GM19463 (cell line): ENCODE results near the gene WDR35.
"Not testable (repeated sequence)": the region's sequence is repeated elsewhere in the genome, so short reads cannot be mapped to it uniquely, and the experiment has no call there.

Experiments
- ATAC-seq: cut with Tn5 transposase; IDR thresholded peaks from one replicate; pipeline ENCODE4 v1.9.1; 2021; ENCODE audit warnings: mild to moderate bottlenecking, moderate library complexity; ENCODE audit not compliant: unreplicated experiment

Gene WDR35

DNA sequence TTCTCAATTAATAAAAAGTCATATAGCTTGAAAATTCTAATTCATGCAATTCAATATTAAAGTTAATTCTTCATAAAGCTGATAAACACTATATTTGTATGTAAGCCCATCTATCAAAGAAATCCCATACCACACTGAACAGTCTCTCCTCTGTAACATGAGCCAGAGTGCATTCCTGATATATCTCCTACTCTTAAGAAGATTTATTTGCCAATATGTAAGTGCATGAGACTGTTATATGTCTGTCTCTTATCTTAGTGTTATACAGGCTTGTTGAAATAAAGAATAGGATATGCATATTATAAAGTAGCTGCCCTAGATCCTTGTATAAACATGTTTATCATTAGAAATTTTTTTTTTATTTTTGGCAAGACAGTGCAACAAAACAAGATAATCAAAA lies 47.7 kb downstream of the WDR35 start:
- ATAC-seq, result no peak

DNA sequence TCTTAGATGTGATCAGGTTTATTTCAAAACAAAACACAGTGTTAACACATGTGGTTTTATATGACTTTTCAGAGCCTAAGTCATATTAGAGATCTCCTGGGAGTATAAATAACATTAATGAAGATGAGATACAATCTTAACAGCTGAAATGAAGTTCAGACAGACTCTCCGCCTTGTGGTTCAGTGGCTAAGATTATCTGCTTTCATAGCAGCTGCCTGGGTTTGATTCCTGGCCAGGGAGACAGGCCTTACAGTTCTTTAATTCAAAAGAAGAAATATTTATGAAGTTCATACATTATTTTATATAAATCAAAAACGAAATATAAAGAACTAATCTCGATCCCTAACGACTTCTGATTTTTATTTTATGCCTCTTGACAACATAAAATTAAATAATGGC lies 52.9 kb downstream of the WDR35 start:
- no peak for ATAC-seq

DNA sequence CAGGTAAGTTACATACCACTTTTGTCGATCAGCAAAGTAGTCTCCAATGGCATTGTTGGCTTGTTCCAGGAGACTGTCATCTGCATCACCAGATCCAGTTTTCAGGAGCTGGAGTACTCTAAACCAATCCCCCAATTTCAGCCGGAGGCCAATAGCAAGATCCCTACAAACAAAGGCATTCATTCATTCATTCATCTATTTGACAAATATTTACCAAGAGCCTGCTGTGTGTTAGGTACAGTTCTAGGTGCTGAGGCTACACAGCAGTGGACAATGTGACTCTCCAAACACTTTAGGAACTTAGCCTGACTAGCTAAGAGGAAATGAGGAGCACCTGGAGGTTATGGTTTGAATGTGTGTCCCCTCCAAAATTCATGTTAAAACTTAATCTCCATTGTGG lies 53.7 kb downstream of the WDR35 start:
- no peak for ATAC-seq

DNA sequence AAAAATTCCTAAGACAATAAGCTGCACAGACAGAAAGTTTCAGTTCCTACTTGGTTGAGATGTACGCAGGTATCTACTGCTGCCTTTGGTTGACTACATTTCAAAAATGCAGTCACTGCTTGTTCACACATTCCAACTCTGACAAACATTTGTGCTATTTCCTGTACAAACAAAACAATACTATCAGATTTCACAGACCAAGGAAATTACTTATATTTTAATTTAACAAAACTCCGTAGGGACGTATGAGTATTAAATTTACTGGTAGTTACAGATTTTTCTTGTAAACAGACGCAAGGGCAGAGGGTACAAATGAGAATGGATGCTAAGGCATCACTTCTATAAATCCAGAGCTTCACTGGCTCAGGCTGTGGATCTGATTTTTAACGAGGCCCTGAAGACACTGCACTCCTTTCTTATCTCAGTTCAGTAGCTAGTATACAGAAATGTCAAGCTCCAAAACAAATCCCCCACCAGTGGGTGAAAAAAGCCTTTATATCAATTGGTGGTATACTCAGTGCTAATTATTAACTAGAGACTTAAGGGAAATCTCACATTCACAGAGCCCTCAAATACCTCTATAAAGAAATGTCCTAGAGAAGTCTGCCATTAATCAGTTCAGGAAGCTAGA lies 56.4 kb downstream of the WDR35 start:
- ATAC-seq, result no peak

DNA sequence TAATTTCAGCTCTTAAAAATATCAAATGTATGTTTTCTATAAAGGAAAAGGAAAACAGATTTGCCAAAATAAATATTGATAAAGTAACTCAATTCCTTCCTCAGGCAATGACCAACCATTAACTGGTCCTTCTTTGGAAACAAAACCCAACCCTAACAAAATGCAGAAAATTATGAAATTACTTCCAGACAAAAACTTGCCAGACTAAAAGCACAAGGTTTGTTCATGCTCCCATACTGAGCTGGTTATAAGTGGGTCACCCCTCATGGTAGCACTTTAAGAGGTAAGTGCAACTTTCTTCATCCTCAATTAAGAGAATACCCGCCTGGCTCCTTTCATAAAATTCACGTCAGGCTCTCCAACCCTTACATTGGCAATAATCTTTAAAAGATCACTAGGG lies 57.0 kb downstream of the WDR35 start:
- no peak for ATAC-seq

DNA sequence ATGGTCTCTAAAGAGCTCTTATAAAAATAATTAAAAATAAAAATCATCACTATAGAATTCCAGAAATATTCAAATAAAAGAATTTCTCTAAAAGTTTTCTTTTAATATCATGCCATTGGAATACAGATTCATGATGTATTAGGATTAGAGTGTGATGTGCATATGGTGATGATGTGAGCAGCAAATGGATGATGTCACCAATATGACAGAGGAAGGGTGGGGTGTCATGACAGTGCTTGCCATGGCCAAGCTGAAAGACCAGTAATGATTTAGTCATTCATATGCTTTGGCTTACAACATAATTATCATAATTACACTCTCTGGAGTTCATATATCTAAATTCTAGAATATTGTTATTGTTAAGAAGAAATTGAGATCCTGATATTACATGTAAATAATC lies 60.7 kb downstream of the WDR35 start:
- ATAC-seq, result no peak

DNA sequence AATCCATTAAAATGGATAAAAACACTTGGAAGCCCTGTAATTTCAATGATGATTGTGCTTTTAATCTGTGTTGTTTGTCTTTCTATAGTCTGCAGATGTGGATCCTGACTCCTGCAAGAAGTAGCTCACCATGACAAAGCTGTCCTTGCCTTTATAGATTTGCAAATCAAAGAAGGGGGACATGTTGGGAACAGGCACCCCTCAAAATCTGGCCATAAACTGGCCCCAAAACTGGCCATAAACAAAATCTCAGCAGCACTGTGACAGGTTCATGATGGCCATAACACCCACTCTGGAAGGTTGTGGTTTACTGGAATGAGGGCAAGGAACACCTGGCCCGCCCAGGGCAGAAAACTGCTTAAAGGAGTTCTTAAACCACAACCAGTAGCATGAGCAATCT lies 62.1 kb downstream of the WDR35 start:
- not testable (repeated sequence) for ATAC-seq

DNA sequence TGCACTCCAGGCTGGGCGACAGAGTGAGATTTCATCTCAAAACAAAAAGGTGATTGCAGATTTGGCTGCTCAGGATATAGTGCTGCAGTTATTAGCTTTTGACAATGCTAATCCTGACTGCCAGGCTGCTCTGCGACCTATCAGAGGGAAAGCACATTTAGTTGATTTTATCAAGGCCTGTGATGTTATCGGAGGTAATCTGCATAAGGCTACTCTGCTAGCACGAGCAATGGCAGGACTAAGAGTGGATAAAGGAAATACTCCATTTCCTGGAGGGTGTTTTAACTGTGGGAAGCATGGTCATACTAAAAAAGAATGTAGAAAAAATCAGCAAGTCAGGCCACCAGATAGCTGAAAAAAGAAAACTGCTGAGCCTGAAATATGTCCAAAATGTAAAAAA lies 65.4 kb downstream of the WDR35 start:
- not testable (repeated sequence) for ATAC-seq

DNA sequence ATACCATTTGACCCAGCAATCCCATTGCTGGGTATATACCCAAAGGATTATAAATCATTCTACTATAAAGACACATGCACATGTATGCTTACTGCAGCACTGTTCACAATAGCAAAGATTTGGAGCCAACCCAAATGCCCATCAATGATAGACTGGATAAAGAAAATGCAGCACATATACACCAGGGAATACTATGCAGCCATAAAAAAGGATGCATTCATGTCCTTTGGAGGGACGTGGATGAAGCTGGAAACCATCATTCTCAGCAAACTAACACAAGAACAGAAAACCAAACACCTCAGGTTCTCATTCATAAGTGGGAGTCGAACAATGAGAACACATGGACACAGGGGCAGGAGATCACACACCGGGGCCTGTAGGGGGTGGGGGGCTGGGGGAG lies 67.7 kb downstream of the WDR35 start:
- ATAC-seq, result not testable (repeated sequence)

DNA sequence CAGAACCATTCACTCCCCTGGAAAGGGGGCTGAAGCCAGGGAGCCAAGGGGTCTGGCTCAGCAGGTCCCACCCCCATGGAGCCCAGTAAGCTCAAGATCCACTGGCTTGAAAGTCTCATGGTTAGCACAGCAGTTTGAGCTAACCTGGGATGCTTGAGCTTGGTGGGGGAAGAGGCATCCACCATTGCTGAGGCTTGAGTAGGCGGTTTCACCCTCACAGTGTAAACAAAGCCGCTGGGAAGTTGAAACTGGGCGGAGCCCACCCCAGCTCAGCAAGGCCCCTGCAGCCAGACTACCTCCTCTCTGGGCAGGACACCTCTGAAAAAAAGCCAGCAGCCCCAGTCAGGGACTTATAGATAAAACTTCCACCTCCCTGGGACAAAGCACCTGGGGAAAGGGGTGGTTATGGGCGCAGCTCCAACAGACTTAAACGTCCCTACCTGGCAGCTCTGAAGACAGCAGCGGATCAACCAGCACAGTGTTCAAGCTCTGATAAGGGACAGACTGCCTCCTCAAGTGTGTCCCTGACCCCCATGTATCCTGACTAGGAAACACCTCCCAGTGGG lies 73.4 kb downstream of the WDR35 start:
- no peak for ATAC-seq

DNA sequence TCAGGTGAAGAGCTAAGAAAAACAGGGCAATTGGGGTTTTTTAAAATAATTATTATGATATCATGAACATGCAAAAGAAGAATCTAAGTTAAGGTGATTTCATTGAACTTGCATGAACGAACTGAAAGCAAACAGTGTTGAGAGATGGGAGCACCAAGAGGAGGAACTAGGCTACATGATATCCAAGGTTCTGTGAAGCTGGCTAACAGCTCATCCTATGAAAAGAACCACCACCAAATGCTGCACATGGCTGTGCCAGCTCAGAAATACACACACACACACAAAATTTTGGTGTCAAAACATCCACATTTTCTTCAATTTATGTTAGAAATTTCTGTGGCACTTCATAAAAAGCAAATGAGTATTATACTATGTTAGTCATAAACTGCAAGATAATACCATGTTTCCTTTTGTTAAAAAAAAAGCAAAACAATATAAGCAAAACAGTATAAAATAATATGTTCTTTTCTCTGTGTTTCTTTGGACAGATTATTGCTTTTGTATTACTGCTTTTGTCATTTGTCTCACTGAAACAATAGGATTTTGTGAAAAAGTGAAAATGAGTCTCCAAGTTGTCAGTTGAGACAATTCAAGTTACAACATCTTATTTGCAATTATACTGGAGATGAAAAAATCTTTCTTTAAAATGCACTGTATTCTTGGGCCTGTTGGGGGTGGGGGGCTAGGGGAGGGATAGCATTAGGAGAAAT lies 75.5 kb downstream of the WDR35 start:
- no peak for ATAC-seq

DNA sequence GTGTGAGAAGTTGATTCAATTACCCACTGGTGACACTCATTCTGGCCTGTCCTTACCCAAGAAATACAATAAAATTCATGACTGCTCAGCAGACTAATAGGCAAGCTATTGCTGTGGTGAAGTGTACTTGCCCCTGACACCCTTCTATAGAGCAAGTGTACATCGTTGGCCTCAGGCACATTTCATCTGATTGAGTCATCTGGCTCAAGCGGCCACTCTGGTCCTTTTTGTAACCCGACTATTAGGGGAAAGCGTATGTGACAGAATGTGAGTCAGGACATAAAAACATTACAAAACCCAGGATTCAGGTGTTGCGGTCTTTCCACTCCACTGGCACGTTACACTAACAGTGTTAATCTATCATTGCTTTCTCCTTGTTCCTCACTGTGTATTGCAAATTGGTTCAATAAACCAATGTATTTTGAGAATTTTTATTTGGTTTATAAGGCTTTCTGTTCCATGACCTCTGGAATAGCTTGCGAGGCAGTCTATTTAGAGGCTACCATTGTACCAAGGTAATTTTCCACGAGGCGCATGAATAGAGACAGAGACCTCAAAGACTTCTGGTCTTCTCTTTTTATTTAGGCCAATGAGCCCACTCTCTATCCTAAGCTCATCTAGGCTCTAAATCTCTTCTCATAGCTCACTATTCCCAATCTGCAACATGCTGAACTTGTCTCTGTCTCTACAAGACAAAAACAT lies 77.9 kb downstream of the WDR35 start:
- no peak for ATAC-seq

DNA sequence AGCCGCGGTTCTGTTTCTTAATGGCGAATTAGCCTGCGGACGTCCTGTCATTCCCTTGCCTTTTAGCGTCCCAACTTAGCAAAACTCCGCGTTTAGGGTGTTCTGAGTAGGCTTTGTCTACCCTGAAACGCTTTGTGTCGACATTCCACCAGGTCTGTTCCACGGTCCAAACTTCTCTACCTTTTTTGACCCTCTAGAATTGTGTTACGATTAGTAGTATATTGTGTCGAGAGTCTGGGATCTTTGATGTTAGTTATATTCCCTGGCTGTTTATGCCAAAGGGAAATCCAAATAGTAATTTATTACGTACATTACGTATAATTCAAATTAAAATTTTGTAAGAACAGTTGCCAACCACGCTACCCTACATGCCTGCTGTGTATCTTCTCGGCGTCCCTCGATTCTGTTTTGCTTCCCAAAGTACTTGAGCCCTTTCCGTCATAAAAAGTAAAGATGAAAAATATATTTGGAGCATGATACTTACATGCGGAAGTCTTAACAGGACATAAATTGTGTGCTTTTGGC lies 87.6 kb downstream of the WDR35 start:
- peak; percentile 3 for ATAC-seq

DNA sequence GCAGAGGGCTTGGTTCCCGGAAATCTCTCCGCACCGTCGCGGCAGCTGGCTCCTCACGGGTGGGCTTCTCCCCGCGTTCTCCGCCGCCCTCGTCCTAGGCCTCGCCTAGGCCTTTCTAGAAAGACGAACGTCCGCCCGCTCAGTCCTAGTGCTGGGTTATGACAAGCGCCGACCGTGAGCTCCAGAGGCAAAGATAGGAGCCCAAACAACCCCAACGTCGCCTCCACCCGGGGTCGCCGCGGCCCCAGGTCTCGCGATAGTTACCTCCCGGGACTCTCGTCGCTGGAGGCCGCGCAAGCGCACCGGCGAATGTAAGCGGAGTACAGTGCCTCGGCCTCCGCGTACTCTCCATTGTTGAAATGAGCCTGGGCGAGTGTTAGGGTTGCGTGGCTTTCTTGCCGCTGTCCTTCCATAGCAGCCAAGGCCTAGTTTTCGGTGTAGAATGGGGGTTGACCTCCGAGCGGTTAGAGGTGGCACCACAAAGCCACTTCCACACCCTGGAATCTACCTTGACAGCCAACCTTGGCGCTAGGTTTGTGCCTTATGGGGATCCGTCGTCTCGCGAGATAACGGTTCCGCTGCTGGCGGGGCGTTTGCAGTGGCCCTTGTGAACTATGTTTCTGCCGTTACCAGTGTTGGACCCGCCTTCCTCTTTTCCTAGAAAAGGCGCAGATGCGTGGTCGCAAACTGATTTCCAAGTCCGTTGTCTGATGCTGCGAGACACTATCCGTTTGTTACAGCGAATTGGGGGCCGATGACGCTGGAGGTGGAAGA lies 88.3 kb downstream of the WDR35 start, which contains the start of gene TTC32:
Gene TTC32 (minus strand): TSS at position 542 of the 774 bp plus-strand sequence. CDS start 129 bp downstream, at position 413.
- peak; percentile 83 for ATAC-seq

DNA sequence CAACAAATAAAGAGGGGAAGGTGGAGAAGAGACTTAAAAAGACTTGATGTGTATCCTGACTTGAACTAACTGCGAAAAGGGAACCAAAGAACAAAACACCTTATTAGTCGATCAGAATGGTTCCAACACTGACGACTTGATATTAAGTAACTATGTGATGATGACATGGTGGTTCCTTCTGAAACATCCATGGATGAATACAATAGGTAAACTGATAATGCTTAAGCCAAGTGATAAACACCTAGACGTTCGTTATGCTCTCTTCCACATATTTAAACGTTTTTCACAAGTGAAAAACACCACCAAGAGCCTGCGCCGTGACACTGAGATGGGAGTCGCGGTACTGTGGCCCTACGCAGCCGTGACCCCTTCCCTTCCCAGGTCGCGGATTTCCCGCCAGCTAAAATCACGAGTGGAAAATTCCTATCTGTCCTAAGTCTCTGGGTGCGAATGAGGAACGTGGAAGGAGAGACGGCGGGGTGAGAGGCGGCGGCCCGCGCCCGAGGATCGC lies 88.9 kb downstream of the WDR35 start:
- peak; percentile 2 for ATAC-seq

DNA sequence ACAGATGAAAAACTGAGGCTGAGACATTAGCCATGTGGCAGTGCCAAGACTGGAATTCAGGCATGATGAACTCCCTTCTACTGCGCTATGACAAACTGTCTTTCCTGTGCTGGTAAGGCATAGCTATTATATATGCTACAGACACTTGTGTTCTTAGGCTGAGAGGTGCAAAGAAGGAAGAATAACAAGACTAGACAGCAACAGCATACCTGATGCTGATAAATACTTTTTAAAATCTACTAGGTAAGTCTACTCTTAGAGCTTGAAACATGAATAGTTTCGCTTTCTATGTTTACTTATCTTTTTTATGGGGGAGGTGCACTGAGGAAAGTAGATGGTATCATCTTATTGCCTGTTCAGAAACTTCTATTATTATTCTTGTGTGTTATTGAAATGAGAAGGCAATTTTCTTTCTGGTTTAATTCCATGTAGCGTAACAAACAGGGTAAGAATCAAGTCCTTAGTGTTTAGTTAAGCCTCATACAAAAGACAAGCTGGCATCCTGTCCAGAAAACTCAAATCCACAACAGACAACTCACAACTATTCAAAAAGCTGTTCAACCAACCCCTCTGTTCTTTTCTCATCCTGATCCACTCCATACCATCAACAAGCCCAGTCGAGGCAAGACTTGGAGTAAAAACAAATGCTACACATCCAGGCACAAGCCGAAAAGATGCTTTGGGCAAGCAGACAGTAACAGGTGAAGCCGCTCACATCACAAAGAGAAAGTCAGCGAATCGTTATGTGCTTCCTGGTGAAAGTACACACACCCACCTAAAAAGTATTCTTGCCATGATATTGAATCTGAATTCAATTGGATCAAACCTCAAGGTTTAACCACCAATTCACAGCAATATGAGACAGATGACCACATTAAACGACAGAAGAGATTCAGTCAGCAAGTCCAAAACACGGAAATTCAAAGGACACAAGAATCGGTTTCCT lies 89.6 kb downstream of the WDR35 start:
- peak; percentile 22 for ATAC-seq

DNA sequence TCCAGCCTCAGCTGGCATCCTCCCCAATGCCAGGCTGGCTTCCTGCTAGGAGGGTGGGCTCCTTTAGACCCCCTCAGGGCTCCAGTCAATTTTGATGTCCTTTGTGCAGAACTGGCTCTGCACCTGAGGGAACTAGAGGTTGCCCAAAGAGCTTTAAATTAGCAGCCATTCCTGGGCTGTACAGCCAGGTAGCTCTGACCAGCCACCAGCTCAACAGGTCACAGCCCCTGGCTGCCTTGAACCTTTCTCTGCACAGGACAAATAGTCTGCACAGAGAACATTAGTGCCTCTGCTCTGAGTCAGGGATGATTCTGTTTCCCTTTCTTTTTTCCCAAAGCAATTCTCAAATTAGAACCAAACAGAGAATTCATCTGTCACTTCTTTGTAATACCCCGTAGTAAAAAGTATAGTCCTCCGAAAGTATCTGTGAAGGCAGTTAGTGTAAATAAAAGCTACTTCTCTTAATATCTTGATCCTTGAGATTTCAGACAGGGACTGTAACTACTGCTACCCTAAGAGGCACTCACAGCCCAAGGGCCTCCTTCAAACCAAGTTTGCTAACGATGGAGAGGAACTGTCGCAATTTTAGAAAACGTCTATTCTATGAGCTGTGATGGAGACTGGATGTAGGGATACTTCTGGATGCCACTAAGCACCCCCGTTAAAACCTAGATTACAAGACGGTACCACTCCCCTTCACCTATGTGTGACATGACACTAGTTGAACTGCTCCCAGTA lies 91.1 kb downstream of the WDR35 start:
- no peak for ATAC-seq

DNA sequence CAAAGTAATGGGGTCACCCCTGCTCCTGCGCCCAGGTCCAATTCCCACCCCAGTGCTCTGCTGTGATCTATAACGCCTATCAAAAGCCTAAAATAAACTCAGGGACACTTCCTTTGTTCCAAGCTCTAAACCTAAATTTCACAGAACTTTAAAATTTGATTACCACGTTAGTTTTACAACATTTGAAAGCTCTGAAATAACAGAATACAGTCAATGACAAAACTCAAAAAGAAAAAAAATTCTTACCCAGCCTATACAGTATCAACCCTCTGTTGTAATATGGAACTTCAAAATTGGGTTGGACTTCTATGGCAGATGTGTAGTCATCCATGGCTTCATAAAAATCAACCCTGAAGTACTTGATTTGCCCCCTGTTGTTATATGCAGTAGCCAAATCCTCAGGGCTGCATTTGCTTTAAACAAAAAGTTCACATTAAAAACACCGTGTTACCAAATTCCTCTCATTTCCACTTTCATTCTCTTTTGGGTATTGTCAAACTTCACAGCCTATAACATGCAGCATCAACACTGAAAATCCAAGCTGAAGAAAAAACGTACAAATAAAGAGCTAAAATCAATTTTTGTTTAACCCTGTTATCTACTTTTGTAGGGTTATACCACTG lies 92.2 kb downstream of the WDR35 start:
- no peak for ATAC-seq
